Activated B cell treated with CpG ODN at 0.5 μM for 24 hours (primary cell): ENCODE measurements around the gene ARHGDIG. TPM values are rescaled to one million over a fixed set of nuclear protein-coding genes. Genes with fewer than 3 reads are reported as not detected.

Experiments
- ATAC-seq: fragments of 200-7000 bp; cut with Tn5 transposase; one replicate; pipeline ENCODE4 v1.10.0; 2021; ENCODE audit warnings: low read depth, mild to moderate bottlenecking, moderate library complexity
- CTCF ChIA-PET: fragments of 350-600 bp; sonication (Branson Sonifier 250); formaldehyde crosslinking; loops from one replicate; lab custom pipeline; 2021; ENCODE audit warnings: antibody characterized with exemption; lab: Charles Lee
- POLR2A ChIA-PET: fragments of 350-600 bp; sonication (Branson Sonifier 250); formaldehyde crosslinking; loops from one replicate; lab custom pipeline; 2021; ENCODE audit warnings: antibody characterized with exemption; lab: Charles Lee
- DNase-seq: peaks from one replicate; pipeline ENCODE4 v3.0.0; 2022
- H3K27ac Mint-ChIP-seq: one replicate; pipeline ENCODE4 v1.8.0; 2020; ENCODE audit warnings: mixed read lengths
- H3K27me3 Mint-ChIP-seq: one replicate; pipeline ENCODE4 v1.8.0; 2021; ENCODE audit warnings: mixed read lengths
- H3K36me3 Mint-ChIP-seq: one replicate; pipeline ENCODE4 v1.8.0; 2021; ENCODE audit warnings: low read depth, mixed read lengths
- H3K4me1 Mint-ChIP-seq: one replicate; pipeline ENCODE4 v1.8.0; 2021; ENCODE audit warnings: mixed read lengths
- H3K4me3 Mint-ChIP-seq: one replicate; pipeline ENCODE4 v1.8.0; 2020; ENCODE audit warnings: mild to moderate bottlenecking, mixed read lengths
- H3K9me3 Mint-ChIP-seq: one replicate; pipeline ENCODE4 v1.8.0; 2020; ENCODE audit warnings: mixed read lengths
- CTCF ChIP-seq: fragments of 200-600 bp; IDR thresholded peaks from one replicate; pipeline ENCODE4 v1.8.0; 2022; ENCODE audit warnings: antibody characterized with exemption, mild to moderate bottlenecking
- intact Hi-C: fragments of 100-400 bp; cut with micrococcal nuclease; formaldehyde crosslinking; loops from one replicate; pipeline ENCODE4 v1.15.1; 2024
- total RNA-seq: library from RNA; stranded (reverse); gene quantifications from 2 replicates; pipeline ENCODE4 v1.2.3, GENCODE V29; 2022

ARHGDIG gene
- total RNA-seq, 1 donor from 2014 or later: not detected

- CTCF ChIA-PET: no interaction called here
These were observed 7.9 kb downstream of the ARHGDIG start for GRCh38 chr16:287981-288920.

GRCh38 chr16:289395-289997, 9.1 kb downstream of the ARHGDIG start:
- Mint-ChIP-seq H3K4me3 (no peak overlapping the region), H3K4me1 (no peaks in the 10 kb centered on the region), H3K36me3 (peaks cover 55% of the 10 kb centered on the region), H3K9me3 (no peaks in the 10 kb centered on the region), H3K27ac (no peak overlapping the region), H3K27me3 (no peaks in the 10 kb centered on the region)
- intact Hi-C loops: no loop called here
- POLR2A ChIA-PET: no interaction called here
- TF ChIP-seq CTCF: no peak
- ATAC-seq: no peak
- CTCF ChIA-PET: no interaction called here
- DNase-seq: no peak

More at GRCh38 chr16:287981-288920, 7.9 kb downstream of the ARHGDIG start:
- TF ChIP-seq CTCF: no peak
- H3K9me3 Mint-ChIP-seq: no peaks in the 10 kb centered on the region
- peaks cover 47% of the 10 kb centered on the region for H3K36me3 Mint-ChIP-seq
- intact Hi-C loops: no loop called here
- POLR2A ChIA-PET: no interaction called here
- DNase-seq: no peak
- no peak for ATAC-seq
- H3K27me3 Mint-ChIP-seq: no peaks in the 10 kb centered on the region
- no peaks in the 10 kb centered on the region for H3K4me1 Mint-ChIP-seq
- H3K27ac Mint-ChIP-seq: no peak overlapping the region
- H3K4me3 Mint-ChIP-seq: no peak overlapping the region

- DNase-seq: no peak
- Mint-ChIP-seq H3K4me1 (no peaks in the 10 kb centered on the region), H3K4me3 (no peak overlapping the region), H3K27ac (no peak overlapping the region), H3K36me3 (peaks cover 55% of the 10 kb centered on the region), H3K9me3 (no peaks in the 10 kb centered on the region), H3K27me3 (no peaks in the 10 kb centered on the region)
- no peak for ATAC-seq
- ChIA-PET POLR2A (no interaction called here), CTCF (no interaction called here)
- intact Hi-C loops: no loop called here
- TF ChIP-seq CTCF: no peak
These were observed 9.8 kb downstream of the ARHGDIG start for GRCh38 chr16:290015-290680.

- no peak overlapping the region for H3K27ac Mint-ChIP-seq
- H3K36me3 Mint-ChIP-seq: peaks cover 57% of the 10 kb centered on the region
- POLR2A ChIA-PET: no interaction called here
- DNase-seq: no peak
- H3K9me3 Mint-ChIP-seq: no peaks in the 10 kb centered on the region
- TF ChIP-seq CTCF: no peak
- ATAC-seq: no peak
- CTCF ChIA-PET: no interaction called here
- H3K4me1 Mint-ChIP-seq: no peaks in the 10 kb centered on the region
- H3K4me3 Mint-ChIP-seq: no peak overlapping the region
- no peaks in the 10 kb centered on the region for H3K27me3 Mint-ChIP-seq
- intact Hi-C loops: no loop called here
These were observed 10.5 kb downstream of the ARHGDIG start for GRCh38 chr16:290681-291405.
